ENCODE data around the gene ZNF84.

Gene ZNF84

DNA sequence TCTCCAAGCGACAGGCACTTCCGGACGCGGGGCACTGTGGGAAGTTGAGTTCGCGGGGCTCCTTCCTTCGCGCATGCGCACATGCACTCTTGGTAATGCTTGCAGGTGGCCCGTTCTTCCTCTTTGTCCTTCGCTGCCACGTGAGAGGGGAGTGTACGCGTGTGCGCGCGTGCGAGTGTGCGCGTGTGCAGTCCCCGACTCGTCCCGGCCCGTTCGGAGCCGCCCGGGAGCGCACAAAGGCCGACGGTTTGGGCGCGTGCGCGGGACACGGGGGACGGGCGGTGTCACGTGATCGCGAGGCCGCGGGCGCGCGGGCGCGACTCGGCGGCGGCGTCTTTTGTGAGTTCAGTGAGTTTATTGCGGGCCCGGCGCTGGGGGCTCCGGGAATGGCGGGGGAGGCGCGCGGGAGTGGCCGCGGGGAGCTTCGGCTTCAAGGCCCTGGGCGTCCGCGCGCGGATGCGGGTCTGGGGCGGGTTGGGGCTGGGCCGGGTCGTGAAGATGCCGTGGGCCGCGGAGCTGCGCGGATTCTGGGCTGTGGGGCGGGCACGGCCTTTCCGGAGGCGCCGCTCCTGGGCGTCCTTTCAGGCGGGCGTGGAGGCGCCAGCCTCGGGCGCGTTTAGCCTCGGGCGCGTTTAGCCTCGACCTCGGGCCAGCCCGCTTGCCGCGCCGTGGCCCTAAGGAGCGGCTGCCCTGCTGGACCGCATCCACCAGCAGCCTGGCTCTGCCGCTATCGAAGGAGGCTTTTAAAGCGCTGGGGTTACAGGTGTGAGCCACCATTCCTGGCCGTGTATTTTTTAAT lies at the start of gene ZNF84:
ZNF84 (plus strand) TSS at position 303 of the 799 bp plus-strand sequence. CDS start 3,959 bp downstream, outside the sequence.
- peak; percentile 97 for DNase-seq

GRCh38 chr12:132998741-132999140 lies 38.6 kb upstream of the ZNF84 start:
- DNase-seq: no peak

GRCh38 chr12:133010657-133011297 lies 26.5 kb upstream of the ZNF84 start:
- DNase-seq: no peak

DNA sequence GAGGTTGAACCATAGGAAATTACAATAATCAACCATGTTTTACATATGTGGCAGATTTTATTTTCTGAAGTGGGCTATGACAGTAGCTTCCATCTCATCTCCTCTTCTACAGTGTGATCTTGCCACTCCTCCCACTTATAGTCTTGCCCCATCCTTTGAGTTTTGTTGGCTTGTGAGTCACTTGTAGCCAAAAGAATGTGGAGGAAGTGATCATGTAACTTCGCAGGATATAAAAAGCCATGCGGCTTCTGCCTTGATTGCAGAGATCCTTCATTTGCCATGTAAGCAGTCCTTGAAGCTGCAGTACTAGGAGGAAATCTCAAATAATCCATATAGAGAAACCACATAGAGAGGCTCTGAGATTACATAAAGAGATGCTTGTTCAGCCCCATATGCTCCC lies 13.7 kb upstream of the ZNF84 start:
- no peak for DNase-seq

DNA sequence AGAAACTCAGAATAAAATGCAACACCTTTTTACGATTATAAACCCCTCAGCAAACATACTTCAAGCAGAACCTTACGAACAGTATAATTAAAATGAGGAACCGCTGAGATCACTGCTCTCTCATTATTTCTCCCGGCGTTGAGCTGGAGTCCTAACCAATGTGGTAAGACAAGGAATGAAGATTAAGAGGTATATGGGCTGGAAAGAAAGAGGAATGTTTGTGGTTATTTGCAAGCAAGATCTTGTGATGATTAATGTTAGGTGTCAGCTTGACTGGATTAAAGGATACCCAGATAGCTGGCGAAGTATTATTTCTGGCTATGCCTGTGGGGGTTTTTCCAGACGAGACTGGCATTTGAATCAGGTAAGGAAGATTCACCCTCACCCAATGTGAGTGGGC lies 10.3 kb upstream of the ZNF84 start:
- DNase-seq: no peak

DNA sequence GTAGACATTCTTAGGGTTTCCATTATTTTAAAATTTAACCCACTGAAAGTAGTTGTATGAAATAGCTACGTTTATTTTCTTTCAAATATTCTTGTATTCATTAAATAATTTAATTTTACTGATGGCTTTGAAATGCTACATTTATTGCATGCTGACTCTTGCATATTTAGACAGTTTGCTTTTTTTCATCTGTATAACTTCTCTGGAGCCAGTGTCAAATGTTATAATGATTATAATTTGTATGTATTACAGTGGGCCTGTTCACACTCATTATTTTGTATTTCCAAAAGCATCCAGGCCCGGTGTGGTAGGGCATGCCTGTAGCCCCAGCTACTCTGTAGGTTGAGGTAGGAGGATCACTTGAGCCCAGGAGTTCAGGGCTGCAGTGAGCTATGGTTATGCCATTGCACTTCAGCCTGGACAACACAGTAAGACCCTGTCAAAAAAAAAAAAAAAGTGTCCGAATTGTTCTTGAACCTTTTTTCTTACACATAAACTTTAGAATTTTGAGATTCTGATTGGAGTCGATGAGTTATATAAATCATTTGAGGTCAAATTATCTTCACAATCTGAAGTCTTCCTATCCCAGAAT lies 905 bp downstream of the ZNF84 start:
- DNase-seq: no peak

DNA sequence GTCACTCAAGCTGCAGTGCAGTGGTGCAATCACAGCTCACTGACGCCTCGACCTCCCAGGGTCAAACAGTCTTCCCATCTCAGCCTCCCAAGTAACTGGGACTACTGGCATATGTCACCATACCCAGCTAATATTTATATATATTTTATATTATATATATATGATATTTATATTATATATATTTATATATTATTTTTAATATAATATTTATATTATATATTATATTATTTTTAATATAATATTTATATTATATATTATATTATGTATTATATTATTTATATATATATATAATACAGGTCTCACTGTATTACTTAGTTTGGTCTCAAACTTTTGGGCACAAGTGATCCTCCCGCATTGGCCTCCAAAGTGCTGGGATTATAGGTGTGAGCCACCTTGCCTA lies 9.4 kb downstream of the ZNF84 start:
- DNase-seq: no peak

GRCh38 chr12:133057446-133057845 lies 20.1 kb downstream of the ZNF84 start:
- DNase-seq: no peak

DNA sequence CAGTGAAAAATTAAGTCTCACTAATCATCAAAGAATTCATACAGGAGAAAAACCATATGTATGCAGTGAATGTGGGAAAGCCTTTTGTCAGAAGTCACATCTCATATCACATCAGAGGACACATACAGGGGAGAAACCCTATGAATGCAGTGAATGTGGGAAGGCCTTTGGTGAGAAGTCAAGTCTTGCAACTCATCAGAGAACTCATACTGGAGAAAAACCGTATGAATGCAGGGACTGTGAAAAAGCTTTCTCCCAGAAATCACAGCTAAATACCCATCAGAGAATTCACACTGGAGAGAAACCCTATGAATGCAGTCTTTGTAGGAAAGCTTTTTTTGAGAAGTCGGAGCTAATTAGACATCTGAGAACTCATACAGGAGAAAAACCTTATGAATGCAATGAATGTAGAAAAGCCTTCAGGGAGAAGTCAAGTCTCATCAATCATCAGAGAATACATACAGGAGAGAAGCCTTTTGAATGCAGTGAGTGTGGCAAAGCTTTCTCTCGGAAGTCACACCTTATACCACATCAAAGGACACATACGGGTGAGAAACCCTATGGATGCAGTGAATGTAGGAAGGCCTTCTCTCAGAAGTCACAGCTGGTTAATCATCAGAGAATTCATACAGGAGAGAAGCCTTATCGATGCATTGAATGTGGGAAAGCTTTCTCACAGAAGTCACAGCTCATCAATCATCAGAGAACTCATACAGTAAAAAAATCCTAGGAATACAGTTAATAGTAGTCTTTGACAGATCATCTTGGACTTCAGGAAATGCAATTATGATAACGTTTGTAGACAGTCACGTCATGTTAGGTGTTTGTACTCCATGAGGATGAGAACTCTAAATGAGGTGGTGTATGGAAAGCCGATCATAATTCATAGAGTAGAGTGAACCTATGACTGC lies 21.1 kb downstream of the ZNF84 start:
- DNase-seq: no peak

- no peak for DNase-seq
Observed at GRCh38 chr12:133061954-133062353, 24.6 kb downstream of the ZNF84 start.

- DNase-seq: no peak
Observed at GRCh38 chr12:133063556-133063955, 26.2 kb downstream of the ZNF84 start.

GRCh38 chr12:133073836-133074235 lies 36.5 kb downstream of the ZNF84 start:
- DNase-seq: no peak

DNA sequence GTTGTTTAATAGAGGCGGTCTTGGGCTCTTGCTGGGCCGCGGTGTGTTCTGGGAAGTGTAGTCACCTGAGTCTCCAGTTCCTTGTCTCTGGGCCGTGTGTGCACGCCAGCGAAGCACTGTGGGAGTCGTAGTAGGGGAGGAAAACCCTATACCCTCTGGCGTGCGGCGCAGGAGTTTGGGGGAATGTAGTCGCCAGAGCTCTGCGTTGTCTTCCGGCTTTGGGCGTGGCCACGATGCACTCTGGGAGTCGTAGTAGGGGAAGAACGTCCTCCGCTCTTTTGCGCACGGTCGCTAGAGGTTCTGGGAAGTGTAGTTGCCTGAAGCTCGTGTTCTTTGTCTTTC lies 42.7 kb downstream of the ZNF84 start:
- peak; percentile 98 for DNase-seq

DNA sequence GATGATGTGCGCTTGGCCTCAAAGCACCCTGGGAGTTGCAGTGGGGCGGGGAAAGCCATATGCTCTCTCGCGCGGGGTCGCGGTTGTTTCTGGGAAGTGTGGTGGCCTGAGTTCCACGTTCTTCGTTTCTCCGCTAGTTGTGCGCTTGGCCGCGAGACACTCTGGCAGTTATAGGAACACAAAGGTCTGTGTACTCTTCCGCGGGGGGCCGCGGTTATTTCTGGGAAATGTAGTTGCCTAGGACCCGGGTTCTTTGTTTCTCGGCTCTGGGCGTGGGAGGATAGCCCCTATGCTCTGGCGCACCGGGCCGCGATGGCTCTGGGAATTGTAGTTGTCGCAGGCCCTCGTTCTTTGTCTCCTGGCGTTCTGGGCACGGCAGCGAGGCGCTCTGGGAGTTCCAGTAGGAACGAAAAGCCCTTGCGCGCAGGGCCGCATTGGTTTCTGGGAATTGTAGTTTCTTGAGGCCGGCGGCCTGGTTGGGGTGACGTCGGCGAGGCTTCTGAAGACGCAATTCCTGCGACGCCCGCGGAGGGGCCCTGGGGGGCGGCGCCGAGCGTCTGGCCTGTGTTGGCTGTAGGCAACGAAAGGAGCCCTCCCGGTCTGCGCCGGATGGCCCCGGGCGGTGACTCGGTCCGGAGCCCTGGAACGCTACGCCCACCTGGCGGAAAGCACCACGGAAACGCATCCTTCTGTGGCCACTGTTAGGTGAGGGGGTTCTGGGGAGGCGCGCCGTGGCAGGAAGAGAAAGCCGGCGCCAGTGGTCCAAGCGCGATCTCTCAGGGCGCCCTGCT lies 43.3 kb downstream of the ZNF84 start, which contains the start of gene ZNF140:
ZNF140 (plus strand) TSS at position 556 of the 791 bp plus-strand sequence. CDS start 398 bp downstream, outside the sequence.
- DNase-seq: peak; percentile 98

- DNase-seq: no peak
Observed at GRCh38 chr12:133081159-133081780, 44.0 kb downstream of the ZNF84 start.

DNA sequence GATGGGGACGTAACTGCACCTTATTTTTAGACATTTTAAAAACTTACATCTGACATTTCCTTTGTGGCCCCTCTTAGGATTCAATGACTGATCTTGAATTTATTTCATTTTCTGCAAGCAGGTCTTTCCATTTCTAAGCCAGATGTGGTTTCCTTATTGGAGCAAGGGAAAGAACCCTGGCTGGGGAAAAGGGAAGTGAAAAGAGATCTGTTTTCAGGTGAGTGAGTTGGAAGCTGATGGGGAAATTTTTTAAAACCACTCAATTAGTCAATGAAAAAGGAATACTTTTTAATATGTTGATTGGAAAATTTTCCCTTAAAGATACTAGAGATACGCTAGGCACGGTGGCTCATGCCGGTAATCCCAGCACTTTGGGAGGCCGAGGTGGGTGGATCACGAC lies 46.0 kb downstream of the ZNF84 start:
- no peak for DNase-seq

- no peak for DNase-seq
Observed at GRCh38 chr12:133105620-133106019, 68.3 kb downstream of the ZNF84 start.

DNA sequence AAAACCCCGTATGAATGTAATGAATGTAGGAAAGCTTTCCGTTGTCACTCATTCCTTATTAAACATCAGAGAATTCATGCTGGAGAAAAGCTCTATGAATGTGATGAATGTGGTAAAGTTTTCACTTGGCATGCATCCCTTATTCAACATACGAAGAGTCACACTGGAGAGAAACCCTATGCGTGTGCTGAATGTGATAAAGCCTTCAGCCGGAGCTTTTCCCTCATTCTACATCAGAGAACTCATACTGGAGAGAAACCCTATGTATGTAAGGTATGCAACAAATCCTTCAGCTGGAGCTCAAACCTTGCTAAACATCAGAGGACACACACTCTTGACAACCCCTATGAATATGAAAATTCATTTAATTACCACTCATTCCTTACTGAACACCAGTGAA lies 68.9 kb downstream of the ZNF84 start:
- DNase-seq: no peak

DNA sequence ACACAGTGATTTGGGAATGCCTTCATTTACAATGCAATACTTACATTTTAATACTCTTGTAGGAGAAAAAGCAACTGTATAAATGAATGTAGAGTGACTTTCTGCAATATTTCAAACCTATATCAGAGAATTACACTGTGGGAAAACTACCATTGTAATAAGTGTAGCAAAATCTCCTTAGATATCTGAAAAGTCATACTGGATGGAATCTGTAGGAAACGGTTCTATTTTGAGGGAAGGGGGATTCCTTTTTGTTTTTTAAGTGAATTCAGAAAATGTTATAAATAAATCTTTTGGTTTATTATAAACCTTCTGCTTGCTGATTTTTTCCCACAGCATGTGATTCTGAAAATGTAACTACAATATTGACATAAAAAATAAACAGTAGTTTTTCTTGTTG lies 69.8 kb downstream of the ZNF84 start:
- no peak for DNase-seq

DNA sequence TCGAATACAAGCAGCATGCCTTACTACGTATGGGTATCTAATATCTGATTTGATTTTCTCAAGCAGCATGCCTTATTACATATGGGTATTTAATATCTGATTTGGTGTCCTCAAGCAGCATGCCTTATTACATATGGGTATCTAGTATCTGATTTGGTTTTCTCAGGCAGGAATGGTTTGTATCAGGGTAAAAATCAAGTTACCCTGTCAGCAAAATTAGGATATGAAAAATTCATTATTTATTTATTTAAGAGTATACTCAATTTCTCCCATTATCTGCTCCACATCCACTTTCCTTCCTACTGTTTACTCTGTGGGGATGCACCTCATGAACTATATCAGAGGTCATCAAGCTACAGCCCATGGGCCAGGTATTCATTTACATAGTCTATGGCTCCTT lies 70.8 kb downstream of the ZNF84 start:
- DNase-seq: no peak

All from KG1 (cell line).